ENCODE data around the gene CKAP2L.

The CKAP2L gene

GRCh38 chr2:112787294-112787693 is 22.9 kb upstream of the CKAP2L start:
- Histone ChIP-seq H3K79me2 (ENCODE audit: control insufficient read depth, low read length) (no peaks in the 10 kb centered on the region), H3K27me3 (ENCODE audit: control insufficient read depth, low read length) (no peaks in the 10 kb centered on the region), H4K20me1 (ENCODE audit: control insufficient read depth, insufficient read depth, low read depth, low read length) (no peaks in the 10 kb centered on the region), H3F3A (ENCODE audit: control insufficient read depth, insufficient read depth) (no peaks in the 10 kb centered on the region), H3K36me3 (ENCODE audit: control insufficient read depth, low read length) (no peaks in the 10 kb centered on the region), H3K9me2 (replicated peaks; ENCODE audit: control insufficient read depth, low read length) (no peaks in the 10 kb centered on the region), H3K4me2 (ENCODE audit: low read length) (no peak overlapping the region), H3K4me3 (ENCODE audit: low read length) (no peak overlapping the region), H3K9me3 (ENCODE audit: control insufficient read depth, insufficient read depth, low read length) (no peaks in the 10 kb centered on the region), H3K4me1 (ENCODE audit: control insufficient read depth, low read length) (peaks cover 12% of the 10 kb centered on the region), H3K27ac (ENCODE audit: low read depth, low read length) (no peak overlapping the region)
- no peak for TF ChIP-seq EZH2phosphoT487 (IDR thresholded peaks at IDR 0.05; ENCODE audit: borderline replicate concordance, low read length)
- TF ChIP-seq CTCF (IDR thresholded peaks at IDR 0.05; ENCODE audit: low read depth, low read length, poor library complexity, severe bottlenecking) = no peak

- H3K4me2 ChIP-seq (ENCODE audit: low read length) = no peak within 1 kb of the TSS
These were observed 20.1 kb upstream of the CKAP2L start, which contains the start of gene IL1A for GRCh38 chr2:112784199-112785189. TSS of gene IL1A (minus strand) at chr2:112784493. CDS start at chr2:112783770, 723 bp downstream.

GRCh38 chr2:112783187-112783714 is 18.8 kb upstream of the CKAP2L start:
- no peaks in the 10 kb centered on the region for H3F3A ChIP-seq (ENCODE audit: control insufficient read depth, insufficient read depth)
- H3K4me3 ChIP-seq (ENCODE audit: low read length) = no peak overlapping the region
- H3K27ac ChIP-seq (ENCODE audit: low read depth, low read length) = no peak overlapping the region
- H3K9me2 ChIP-seq (replicated peaks; ENCODE audit: control insufficient read depth, low read length) = no peaks in the 10 kb centered on the region
- no peak overlapping the region for H3K4me2 ChIP-seq (ENCODE audit: low read length)
- no peaks in the 10 kb centered on the region for H3K79me2 ChIP-seq (ENCODE audit: control insufficient read depth, low read length)
- TF ChIP-seq CTCF (IDR thresholded peaks at IDR 0.05; ENCODE audit: low read depth, low read length, poor library complexity, severe bottlenecking) (no peak), EZH2phosphoT487 (IDR thresholded peaks at IDR 0.05; ENCODE audit: borderline replicate concordance, low read length) (no peak)
- H4K20me1 ChIP-seq (ENCODE audit: control insufficient read depth, insufficient read depth, low read depth, low read length) = no peaks in the 10 kb centered on the region
- H3K9me3 ChIP-seq (ENCODE audit: control insufficient read depth, insufficient read depth, low read length) = no peaks in the 10 kb centered on the region
- H3K36me3 ChIP-seq (ENCODE audit: control insufficient read depth, low read length) = no peaks in the 10 kb centered on the region
- no peaks in the 10 kb centered on the region for H3K27me3 ChIP-seq (ENCODE audit: control insufficient read depth, low read length)
- peaks cover 22% of the 10 kb centered on the region for H3K4me1 ChIP-seq (ENCODE audit: control insufficient read depth, low read length)

More at GRCh38 chr2:112784199-112785189, 20.1 kb upstream of the CKAP2L start, which contains the start of gene IL1A:
- peaks cover 22% of the 10 kb centered on the region for H3K4me1 ChIP-seq (ENCODE audit: control insufficient read depth, low read length)
- H3K9me2 ChIP-seq (replicated peaks; ENCODE audit: control insufficient read depth, low read length) = no peaks in the 10 kb centered on the region
- no peaks in the 10 kb centered on the region for H3K9me3 ChIP-seq (ENCODE audit: control insufficient read depth, insufficient read depth, low read length)
- TF ChIP-seq EZH2phosphoT487 (IDR thresholded peaks at IDR 0.05; ENCODE audit: borderline replicate concordance, low read length) (no peak), CTCF (IDR thresholded peaks at IDR 0.05; ENCODE audit: low read depth, low read length, poor library complexity, severe bottlenecking) (no peak)
- H3F3A ChIP-seq (ENCODE audit: control insufficient read depth, insufficient read depth) = no peaks in the 10 kb centered on the region
- H4K20me1 ChIP-seq (ENCODE audit: control insufficient read depth, insufficient read depth, low read depth, low read length) = no peaks in the 10 kb centered on the region
- no peaks in the 10 kb centered on the region for H3K79me2 ChIP-seq (ENCODE audit: control insufficient read depth, low read length)
- H3K27ac ChIP-seq (ENCODE audit: low read depth, low read length) = no peak within 1 kb of the TSS
- no peak within 1 kb of the TSS for H3K4me3 ChIP-seq (ENCODE audit: low read length)
- H3K36me3 ChIP-seq (ENCODE audit: control insufficient read depth, low read length) = no peaks in the 10 kb centered on the region
- no peaks in the 10 kb centered on the region for H3K27me3 ChIP-seq (ENCODE audit: control insufficient read depth, low read length)

Measured in DOHH2 (cell line).